GM13977 (cell line): ENCODE measurements around the gene CKM.

Source experiments
- DNase-seq: peaks from one replicate; pipeline ENCODE4 v3.0.0; 2012; ENCODE audit warnings: low spot score
- in situ Hi-C: fragments of 300-500 bp; cut with MboI; formaldehyde crosslinking; loops from one replicate; pipeline ENCODE4 v1.12.0; 2022; ENCODE audit warnings: low sequenced_read_pairs, low pct_unique_long_range_greater_than_20kb, mixed read lengths, inconsistent platforms; ENCODE audit not compliant: unreplicated experiment
- TF ChIP-seq, protein P1 (sequence below): IDR thresholded peaks from 2 replicates; pipeline ENCODE4 v1.5.1; 2012; ENCODE audit warnings: mild to moderate bottlenecking, control low read depth; ENCODE audit not compliant: insufficient read depth; ENCODE audit errors: extremely low read depth, missing control alignments

The CKM gene

GRCh38 chr19:45295873-45296272, 26.8 kb downstream of the CKM start:
- no peak for DNase-seq
- in situ Hi-C loops = no loop called here
- TF ChIP-seq, protein P1, sequence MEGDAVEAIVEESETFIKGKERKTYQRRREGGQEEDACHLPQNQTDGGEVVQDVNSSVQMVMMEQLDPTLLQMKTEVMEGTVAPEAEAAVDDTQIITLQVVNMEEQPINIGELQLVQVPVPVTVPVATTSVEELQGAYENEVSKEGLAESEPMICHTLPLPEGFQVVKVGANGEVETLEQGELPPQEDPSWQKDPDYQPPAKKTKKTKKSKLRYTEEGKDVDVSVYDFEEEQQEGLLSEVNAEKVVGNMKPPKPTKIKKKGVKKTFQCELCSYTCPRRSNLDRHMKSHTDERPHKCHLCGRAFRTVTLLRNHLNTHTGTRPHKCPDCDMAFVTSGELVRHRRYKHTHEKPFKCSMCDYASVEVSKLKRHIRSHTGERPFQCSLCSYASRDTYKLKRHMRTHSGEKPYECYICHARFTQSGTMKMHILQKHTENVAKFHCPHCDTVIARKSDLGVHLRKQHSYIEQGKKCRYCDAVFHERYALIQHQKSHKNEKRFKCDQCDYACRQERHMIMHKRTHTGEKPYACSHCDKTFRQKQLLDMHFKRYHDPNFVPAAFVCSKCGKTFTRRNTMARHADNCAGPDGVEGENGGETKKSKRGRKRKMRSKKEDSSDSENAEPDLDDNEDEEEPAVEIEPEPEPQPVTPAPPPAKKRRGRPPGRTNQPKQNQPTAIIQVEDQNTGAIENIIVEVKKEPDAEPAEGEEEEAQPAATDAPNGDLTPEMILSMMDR = no peak

DNA sequence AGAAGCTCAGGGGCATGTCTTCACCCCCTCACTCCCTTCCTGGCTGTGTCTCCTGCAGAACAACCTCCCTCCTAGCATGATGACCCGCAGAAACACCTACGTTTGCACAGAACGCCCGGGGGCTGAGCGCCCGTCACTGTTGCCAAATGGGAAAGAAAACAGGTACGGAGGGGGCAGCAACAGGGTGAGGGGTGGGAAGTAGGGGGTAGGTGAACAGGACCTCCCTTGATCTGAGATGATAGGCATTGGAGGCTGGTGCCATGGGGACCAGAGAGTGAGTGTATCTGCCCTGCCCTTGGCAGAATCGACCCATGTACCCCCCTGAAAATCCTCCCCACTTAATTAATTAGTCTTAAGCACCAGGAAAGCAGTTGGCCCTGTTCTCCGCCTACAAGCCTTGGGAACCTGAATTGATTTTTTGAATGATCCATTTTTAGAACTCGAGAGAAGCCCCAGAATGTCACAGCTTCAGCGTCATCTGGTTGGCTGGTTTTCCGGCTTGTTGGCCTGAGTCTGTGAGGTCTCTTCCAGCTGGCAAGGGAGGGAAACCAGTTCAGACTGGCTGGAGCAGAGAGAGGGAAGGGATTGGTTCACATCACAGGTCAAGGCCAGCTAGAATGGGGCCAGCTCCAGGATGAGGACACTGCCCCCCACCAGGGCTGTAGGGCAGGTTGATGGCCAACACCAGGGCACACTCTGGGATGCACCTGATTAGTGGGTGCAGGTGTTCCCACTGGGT, 28.2 kb downstream of the CKM start:
- no peak for DNase-seq
- TF ChIP-seq, protein P1 = no peak
- in situ Hi-C loops = no loop called here

DNA sequence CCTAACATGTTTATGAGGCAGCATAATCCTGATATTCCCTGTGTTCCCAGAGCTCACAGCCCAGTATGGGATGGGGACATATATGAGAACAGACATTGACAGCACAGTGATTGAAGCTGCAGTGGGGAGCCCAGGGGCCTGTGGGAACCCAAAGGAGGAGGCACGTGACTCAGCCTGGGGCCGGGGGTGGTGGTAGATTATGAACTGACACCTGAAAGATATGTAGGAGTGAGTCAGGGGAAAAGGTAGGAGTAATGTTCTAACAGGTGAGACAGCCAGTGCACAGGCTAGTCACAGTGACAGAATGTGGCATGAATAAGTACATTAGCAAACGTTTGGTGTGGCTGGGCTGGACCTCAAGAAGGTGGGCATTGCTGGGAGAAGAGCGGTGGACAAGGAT, 29.0 kb downstream of the CKM start:
- TF ChIP-seq, protein P1 = no peak
- DNase-seq = no peak
- in situ Hi-C loops = no loop called here

DNA sequence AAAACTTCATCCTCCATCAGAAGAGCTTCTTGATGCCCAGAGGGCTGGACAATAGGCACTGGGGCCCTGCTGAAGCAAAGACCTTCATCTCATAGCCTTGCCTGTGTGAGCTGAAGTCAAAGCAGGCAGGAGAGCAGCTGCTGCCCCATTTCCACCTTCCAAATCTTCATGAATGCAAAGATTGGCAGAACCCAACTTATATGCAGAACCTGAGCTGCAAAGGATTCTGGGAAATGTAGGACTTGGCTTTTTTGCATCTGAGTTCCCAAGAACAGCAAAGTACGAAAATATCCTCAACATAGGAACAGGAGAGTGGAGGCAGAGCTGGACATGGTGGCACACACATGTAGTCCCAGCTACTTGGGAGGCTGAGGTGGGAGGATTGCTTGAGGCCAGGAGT, 30.8 kb downstream of the CKM start:
- TF ChIP-seq, protein P1 = no peak
- in situ Hi-C loops = no loop called here
- DNase-seq = no peak

- TF ChIP-seq, protein P1 = no peak
- no peak for DNase-seq
- in situ Hi-C loops = no loop called here
These were observed 32.2 kb downstream of the CKM start for GRCh38 chr19:45290381-45290931.

- in situ Hi-C loops = no loop called here
- TF ChIP-seq, protein P1 = no peak
- DNase-seq = peak; percentile 76
These were observed 39.1 kb downstream of the CKM start for GRCh38 chr19:45283443-45284033.
